HAP-1 (cell line): ENCODE measurements around the gene PPP1CA.

ENCODE experiments used
- DNase-seq, 2 experiments: peaks; one replicate each; pipeline ENCODE4 v3.0.0-alpha.2; 2016 to 2020; ENCODE audit warnings: low spot score in 2 of 2
- H3K27me3 ChIP-seq: fragments of 250-450 bp; sonication (Bioruptor Pico); 2 replicates; pipeline ENCODE4 v1.5.1; 2020; ENCODE audit warnings: low read depth, mild to moderate bottlenecking, moderate library complexity
- H3K36me3 ChIP-seq: fragments of 250-450 bp; sonication (Bioruptor Pico); replicated peaks from 2 replicates; pipeline ENCODE4 v1.5.1; 2020; ENCODE audit warnings: mild to moderate bottlenecking
- H3K4me1 ChIP-seq: fragments of 250-450 bp; sonication (Bioruptor Pico); 2 replicates; pipeline ENCODE4 v1.5.1; 2020; ENCODE audit warnings: mild to moderate bottlenecking
- H3K4me3 ChIP-seq: fragments of 250-450 bp; sonication (Bioruptor Pico); 2 replicates; pipeline ENCODE4 v1.5.1; 2020; ENCODE audit warnings: mild to moderate bottlenecking, moderate library complexity
- H3K9me3 ChIP-seq: fragments of 250-450 bp; sonication (Bioruptor Pico); 2 replicates; pipeline ENCODE4 v1.5.1; 2020; ENCODE audit warnings: mild to moderate bottlenecking, moderate library complexity
- in situ Hi-C: fragments of 300-500 bp; cut with MboI; formaldehyde crosslinking; loops from 3 replicates; pipeline ENCODE4 v1.14.3; 2020; ENCODE audit warnings: low sequenced_read_pairs, inconsistent platforms, mixed read lengths

PPP1CA gene

GRCh38 chr11:67397986-67398660, 3.5 kb downstream of the PPP1CA start:
- peaks cover 61% of the 10 kb centered on the region for H3K36me3 ChIP-seq
- DNase-seq = no peak
- H3K27me3 ChIP-seq = no peaks in the 10 kb centered on the region
- no peak overlapping the region for H3K4me3 ChIP-seq
- peaks cover 13% of the 10 kb centered on the region for H3K4me1 ChIP-seq
- in situ Hi-C loops = no loop called here
- no peaks in the 10 kb centered on the region for H3K9me3 ChIP-seq

DNA sequence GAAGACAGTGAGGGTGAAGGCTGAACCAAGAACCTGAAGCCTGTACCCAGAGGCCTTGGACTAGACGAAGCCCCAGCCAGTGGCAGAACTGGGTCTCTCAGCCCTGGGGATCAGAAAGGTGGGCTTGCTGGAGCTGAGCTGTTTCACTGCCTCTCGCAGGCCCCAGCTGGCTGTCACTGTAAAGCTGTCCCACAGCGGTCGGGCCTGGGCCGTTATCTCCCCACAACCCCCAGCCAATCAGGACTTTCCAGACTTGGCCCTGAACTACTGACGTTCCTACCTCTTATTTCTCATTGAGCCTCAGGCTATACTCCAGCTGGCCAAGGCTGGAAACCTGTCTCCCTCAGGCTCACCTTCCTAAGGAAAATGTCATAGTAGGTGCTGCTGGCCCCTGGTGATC, 4.1 kb downstream of the PPP1CA start:
- no peaks in the 10 kb centered on the region for H3K27me3 ChIP-seq
- H3K36me3 ChIP-seq = peaks cover 61% of the 10 kb centered on the region
- no peaks in the 10 kb centered on the region for H3K9me3 ChIP-seq
- in situ Hi-C loops = no loop called here
- H3K4me3 ChIP-seq = no peak overlapping the region
- H3K4me1 ChIP-seq = peaks cover 13% of the 10 kb centered on the region
- DNase-seq = no peak

DNA sequence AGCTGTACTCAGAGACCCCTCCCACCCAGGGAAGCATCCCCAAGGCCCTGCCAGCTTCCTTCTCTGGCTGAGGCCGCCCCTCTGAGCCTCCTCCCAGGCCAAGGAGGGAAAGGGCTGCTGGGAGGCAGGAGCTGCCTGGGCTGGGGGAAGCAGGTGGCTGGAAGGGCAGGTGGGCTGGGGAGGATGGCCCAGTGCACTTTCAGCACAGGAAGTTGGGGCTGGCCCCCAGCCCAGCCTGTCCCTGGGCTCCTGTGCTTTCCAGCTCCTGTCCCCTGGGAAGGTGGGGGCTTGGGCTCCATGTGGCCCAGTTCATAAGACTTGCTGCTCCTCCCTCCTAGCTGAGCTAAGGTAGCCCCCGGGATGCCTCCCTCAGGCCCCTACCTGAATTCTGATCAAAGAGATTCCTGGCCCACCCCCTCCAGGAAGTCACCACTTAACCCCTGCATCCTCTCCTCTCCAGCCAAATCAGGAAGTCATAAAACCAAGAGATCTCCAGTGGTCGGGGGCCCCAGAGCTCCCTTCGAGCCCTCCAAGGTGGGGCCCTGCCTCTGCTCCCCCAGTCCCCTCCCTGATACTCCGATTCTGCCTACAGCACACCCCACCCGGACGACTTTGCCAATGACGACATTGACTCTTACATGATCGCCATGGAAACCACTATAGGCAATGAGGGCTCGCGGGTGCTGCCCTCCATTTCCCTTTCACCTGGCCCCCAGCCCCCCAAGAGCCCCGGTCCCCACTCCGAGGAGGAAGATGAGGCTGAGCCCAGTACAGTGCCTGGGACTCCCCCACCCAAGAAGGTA, 4.9 kb downstream of the PPP1CA start:
- Histone ChIP-seq H3K9me3 (no peaks in the 10 kb centered on the region), H3K27me3 (no peaks in the 10 kb centered on the region), H3K4me1 (peaks cover 7% of the 10 kb centered on the region), H3K36me3 (peaks cover 61% of the 10 kb centered on the region), H3K4me3 (no peak overlapping the region)
- in situ Hi-C loops = no loop called here
- DNase-seq = no peak

DNA sequence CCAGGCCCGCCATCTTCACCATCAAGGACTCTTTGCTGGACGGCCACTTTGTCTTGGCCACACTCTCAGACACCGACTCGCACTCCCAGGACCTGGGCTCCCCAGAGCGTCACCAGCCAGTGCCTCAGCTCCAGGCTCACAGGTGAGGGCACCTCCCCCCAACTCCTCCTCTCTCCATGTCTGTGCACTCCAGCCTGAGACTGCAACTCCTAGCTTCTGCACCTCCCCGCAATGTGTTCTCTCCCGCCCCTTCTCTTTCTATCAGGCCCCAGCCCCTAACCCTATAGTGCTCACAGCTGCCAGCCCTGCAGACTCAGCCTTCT, 5.4 kb downstream of the PPP1CA start:
- H3K36me3 ChIP-seq = peaks cover 61% of the 10 kb centered on the region
- no peaks in the 10 kb centered on the region for H3K27me3 ChIP-seq
- H3K4me3 ChIP-seq = no peak overlapping the region
- in situ Hi-C loops = no loop called here
- no peak for DNase-seq
- peaks cover 7% of the 10 kb centered on the region for H3K4me1 ChIP-seq
- H3K9me3 ChIP-seq = no peaks in the 10 kb centered on the region

DNA sequence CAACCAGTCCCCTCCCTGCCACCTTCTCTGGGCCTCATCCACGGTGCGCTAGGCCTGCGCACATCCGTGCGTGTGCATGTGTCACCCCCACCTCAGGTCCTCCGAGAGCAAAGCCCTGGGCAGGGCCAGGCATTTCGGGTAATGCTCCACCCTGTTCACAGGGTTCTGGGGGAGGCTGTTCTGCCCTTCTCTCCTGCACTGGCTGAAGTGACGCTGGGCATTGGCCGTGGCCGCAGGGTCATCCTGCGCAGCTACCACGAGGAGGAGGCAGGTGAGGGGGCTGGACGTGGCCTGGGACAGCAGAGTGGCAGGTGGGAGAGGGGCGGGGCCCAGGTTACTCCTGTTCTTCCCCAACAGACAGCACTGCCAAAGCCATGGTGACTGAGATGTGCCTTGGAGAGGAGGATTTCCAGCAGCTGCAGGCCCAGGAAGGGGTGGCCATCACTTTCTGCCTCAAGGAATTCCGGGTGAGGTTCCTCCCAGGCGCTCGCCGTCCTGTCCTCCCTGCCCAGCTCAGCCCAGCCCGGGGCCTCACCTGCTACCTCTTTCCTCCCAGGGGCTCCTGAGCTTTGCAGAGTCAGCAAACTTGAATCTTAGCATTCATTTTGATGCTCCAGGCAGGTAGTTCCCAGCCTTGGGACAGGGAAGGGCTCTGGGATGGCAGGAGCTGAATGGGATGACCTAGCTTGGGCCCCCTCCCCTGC, 6.0 kb downstream of the PPP1CA start:
- H3K4me1 ChIP-seq = peaks cover 5% of the 10 kb centered on the region
- in situ Hi-C loops = no loop called here

DNA sequence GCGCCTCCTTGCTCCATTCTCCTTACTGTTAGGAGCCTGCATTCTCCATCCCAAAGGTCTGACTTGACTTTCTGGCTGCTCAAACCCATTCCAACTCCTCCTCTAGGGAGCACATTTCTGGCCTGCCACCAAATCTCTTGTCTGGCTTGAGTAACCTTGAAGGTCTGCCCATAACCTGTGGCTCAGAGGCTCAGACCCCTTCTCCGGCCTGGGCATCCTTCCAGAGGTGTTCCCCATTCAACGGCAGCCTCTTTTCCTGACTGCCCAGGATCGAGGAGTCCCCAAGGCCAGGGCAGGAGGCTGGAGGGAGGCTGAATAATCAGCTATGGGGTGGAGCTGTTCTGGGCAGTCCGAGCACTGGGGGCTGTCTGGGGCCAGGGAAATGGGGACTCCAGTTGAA, 7.7 kb downstream of the PPP1CA start:
- Histone ChIP-seq H3K4me3 (no peak overlapping the region), H3K36me3 (peaks cover 45% of the 10 kb centered on the region), H3K27me3 (no peaks in the 10 kb centered on the region), H3K9me3 (no peaks in the 10 kb centered on the region), H3K4me1 (no peaks in the 10 kb centered on the region; the same call in 1 of the 2 replicates)
- in situ Hi-C loops = no loop called here
- no peak for DNase-seq

More for the DNA sequence above, 6.0 kb downstream of the PPP1CA start:
- H3K4me3 ChIP-seq = no peak overlapping the region
- H3K27me3 ChIP-seq = no peaks in the 10 kb centered on the region
- H3K9me3 ChIP-seq = no peaks in the 10 kb centered on the region
- peaks cover 61% of the 10 kb centered on the region for H3K36me3 ChIP-seq
- no peak for DNase-seq

- in situ Hi-C loops = no loop called here
- H3K4me3 ChIP-seq = no peak overlapping the region
- no peaks in the 10 kb centered on the region for H3K9me3 ChIP-seq
- no peak for DNase-seq
- H3K27me3 ChIP-seq = no peaks in the 10 kb centered on the region
- H3K36me3 ChIP-seq = peaks cover 40% of the 10 kb centered on the region
- H3K4me1 ChIP-seq = no peaks in the 10 kb centered on the region; the same call in 1 of the 2 replicates
Measured at GRCh38 chr11:67393437-67393836, 8.2 kb downstream of the PPP1CA start.

- in situ Hi-C loops = no loop called here
- H3K4me1 ChIP-seq = no peaks in the 10 kb centered on the region; the same call in 1 of the 2 replicates
- DNase-seq = no peak
Measured at GRCh38 chr11:67392183-67392715, 9.4 kb downstream of the PPP1CA start.

DNA sequence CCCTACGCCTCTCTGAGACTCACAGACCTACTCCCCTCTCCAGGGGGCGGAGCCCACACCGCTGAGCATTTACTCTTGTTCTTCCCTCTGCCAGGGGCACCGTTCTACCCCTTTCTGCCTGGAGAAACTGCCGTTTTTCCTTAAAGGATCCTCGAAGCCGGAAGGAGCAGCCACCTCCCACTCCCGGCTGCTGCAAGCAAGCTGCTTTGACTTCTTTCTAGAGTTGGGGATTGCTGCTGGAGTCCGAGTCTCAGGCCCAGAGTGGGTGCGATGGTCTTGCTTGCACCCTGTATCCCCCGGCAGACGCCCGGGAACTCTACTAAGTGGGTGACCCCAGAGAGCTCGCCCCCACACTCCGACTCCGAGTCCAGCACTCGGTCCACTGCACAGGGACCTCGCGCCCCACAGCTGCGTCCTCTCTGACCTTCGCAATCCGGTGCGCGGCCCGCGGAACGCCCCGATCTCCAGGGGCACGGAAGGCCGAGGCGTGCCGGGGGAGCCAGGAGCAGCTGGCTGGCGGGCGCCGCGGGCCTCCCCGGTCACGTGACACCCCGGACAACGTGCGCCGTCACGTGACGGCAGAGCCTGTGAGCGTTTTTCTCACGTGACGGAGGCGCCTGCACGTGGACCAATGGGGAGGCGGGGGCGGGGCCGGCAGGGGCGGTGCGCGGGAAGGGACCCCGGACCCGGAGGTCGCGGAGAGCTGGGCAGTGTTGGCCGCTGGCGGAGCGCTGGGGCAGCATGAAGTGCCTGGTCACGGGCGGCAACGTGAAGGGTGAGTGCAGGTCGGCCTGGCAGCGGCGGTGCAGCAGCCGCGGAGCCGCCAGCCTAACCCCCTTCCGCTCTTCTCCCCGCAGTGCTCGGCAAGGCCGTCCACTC, 10.1 kb downstream of the PPP1CA start, which contains the start of gene RAD9A:
RAD9A (plus strand) TSS at position 683 of the 879 bp plus-strand sequence; CDS start at position 742, 59 bp downstream.
- peak within 1 kb of the TSS; percentile 67 for H3K4me3 ChIP-seq
- in situ Hi-C loops = no loop called here
- H3K27me3 ChIP-seq = no peaks in the 10 kb centered on the region
- H3K9me3 ChIP-seq = no peaks in the 10 kb centered on the region
- DNase-seq = peak; percentile 93 to 97
- no peaks in the 10 kb centered on the region; the same call in 1 of the 2 replicates for H3K4me1 ChIP-seq
- peaks cover 22% of the 10 kb centered on the region for H3K36me3 ChIP-seq

More at GRCh38 chr11:67392183-67392715, 9.4 kb downstream of the PPP1CA start:
- Histone ChIP-seq H3K27me3 (no peaks in the 10 kb centered on the region), H3K36me3 (peaks cover 28% of the 10 kb centered on the region), H3K4me3 (peak overlapping the region; percentile 67), H3K9me3 (no peaks in the 10 kb centered on the region)

- in situ Hi-C loops = no loop called here
- Histone ChIP-seq H3K27me3 (no peaks in the 10 kb centered on the region), H3K36me3 (peaks cover 16% of the 10 kb centered on the region), H3K4me3 (peak overlapping the region; percentile 67), H3K4me1 (no peaks in the 10 kb centered on the region; the same call in 1 of the 2 replicates), H3K9me3 (no peaks in the 10 kb centered on the region)
- no peak for DNase-seq
Measured at GRCh38 chr11:67390947-67391303, 10.7 kb downstream of the PPP1CA start.

- Histone ChIP-seq H3K9me3 (no peaks in the 10 kb centered on the region), H3K27me3 (peaks cover 6% of the 10 kb centered on the region), H3K4me3 (no peak overlapping the region), H3K36me3 (peaks cover 10% of the 10 kb centered on the region), H3K4me1 (no peaks in the 10 kb centered on the region; the same call in 1 of the 2 replicates)
- peak; percentile 44 to 80 for DNase-seq
- in situ Hi-C loops = no loop called here
Measured at GRCh38 chr11:67389477-67389876, 12.2 kb downstream of the PPP1CA start.

DNA sequence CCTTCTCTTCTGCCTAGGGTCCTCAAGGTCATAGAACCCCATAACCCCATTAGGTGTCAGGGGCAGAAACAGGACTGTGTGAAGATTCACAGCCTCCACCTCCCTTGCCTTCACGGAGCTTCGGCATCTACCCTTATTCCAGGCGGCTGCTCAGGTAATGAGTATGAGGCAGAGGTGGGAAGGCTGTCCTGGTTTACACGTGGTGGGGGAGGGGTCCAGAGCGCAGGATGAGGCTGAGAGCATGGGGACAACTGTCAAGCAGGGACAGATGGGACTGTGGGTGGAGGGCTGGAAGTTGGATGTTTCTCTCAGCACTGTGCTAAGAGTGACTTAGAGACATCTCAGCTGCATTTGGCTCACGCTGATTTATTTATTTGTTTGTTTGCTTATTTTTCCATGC, 14.1 kb downstream of the PPP1CA start:
- in situ Hi-C loops = no loop called here
- Histone ChIP-seq H3K9me3 (no peaks in the 10 kb centered on the region), H3K4me1 (no peaks in the 10 kb centered on the region; the same call in 1 of the 2 replicates), H3K36me3 (no peaks in the 10 kb centered on the region), H3K27me3 (peaks cover 6% of the 10 kb centered on the region), H3K4me3 (no peak overlapping the region)
- no peak for DNase-seq

GRCh38 chr11:67387069-67387468, 14.6 kb downstream of the PPP1CA start:
- Histone ChIP-seq H3K36me3 (no peaks in the 10 kb centered on the region), H3K4me1 (no peaks in the 10 kb centered on the region; the same call in 1 of the 2 replicates), H3K27me3 (peaks cover 6% of the 10 kb centered on the region), H3K9me3 (no peaks in the 10 kb centered on the region), H3K4me3 (no peak overlapping the region)
- in situ Hi-C loops = no loop called here
- DNase-seq = no peak
